Endothelial cell of umbilical vein (primary cell): Measurements from ENCODE around the gene HOXA11. TPM values are rescaled to one million over a fixed set of nuclear protein-coding genes. Genes with fewer than 3 reads are reported as not detected.

Experiments used
- BruUV-seq: library from RNA; stranded (reverse); fragments of 400-500 nt; replicated peaks from 2 replicates; lab custom pipeline; 2021; lab: Mats Ljungman, UMichigan
- CTCF ChIA-PET: fragments of 300-600, 350-600 bp; sonication (Branson Sonifier 250); formaldehyde crosslinking; loops from one replicate; lab custom pipeline; 2021; ENCODE audit warnings: antibody characterized with exemption, inconsistent platforms; lab: Charles Lee
- POLR2A ChIA-PET: fragments of 300-600, 350-600 bp; sonication (Branson Sonifier 250); formaldehyde crosslinking; loops from one replicate; lab custom pipeline; 2021; ENCODE audit warnings: antibody characterized with exemption, inconsistent platforms; lab: Charles Lee
- DNase-seq: peaks from one replicate; pipeline ENCODE4 v3.0.0-alpha.2; 2011; ENCODE audit warnings: low read depth, low spot score
- FAIRE-seq: peaks from 2 replicates; lab custom pipeline; 2011; peaks lifted over from hg19 to GRCh38; lab: Jason Lieb, UNC
- H2AFZ ChIP-seq: 2 replicates; pipeline ENCODE4 v1.6.0; 2012; ENCODE audit warnings: low read depth, low read length, control low read depth, inconsistent platforms
- H3K27ac ChIP-seq: 2 replicates; pipeline ENCODE4 v1.5.1; 2011; ENCODE audit warnings: low read depth, mild to moderate bottlenecking, control low read depth, low read length, moderate library complexity; ENCODE audit not compliant: insufficient read depth
- H3K27me3 ChIP-seq, 2 experiments: 2 replicates each; pipeline versions ENCODE4 v1.6.0 to v1.6.1; 2011; ENCODE audit warnings: low read length in 2 of 2, mixed read lengths in 1 of 2; ENCODE audit not compliant: control insufficient read depth in 2 of 2, insufficient read depth in 2 of 2
- H3K36me3 ChIP-seq, 2 experiments: 2 replicates in 1 of 2; 3 replicates in 1 of 2; pipeline ENCODE4 v1.5.1; 2011; ENCODE audit warnings: low read length in 2 of 2, mild to moderate bottlenecking in 1 of 2, moderate library complexity in 1 of 2; ENCODE audit not compliant: control insufficient read depth in 2 of 2, insufficient read depth in 2 of 2; ENCODE audit errors: extremely low read depth in 1 of 2
- H3K4me1 ChIP-seq: 3 replicates; pipeline ENCODE4 v1.5.1; 2011; ENCODE audit warnings: mild to moderate bottlenecking, low read length; ENCODE audit not compliant: control insufficient read depth, insufficient read depth; ENCODE audit errors: extremely low read depth
- H3K4me2 ChIP-seq: 2 replicates; pipeline ENCODE4 v1.6.1; 2011; ENCODE audit warnings: low read length, control low read depth, mixed read lengths; ENCODE audit not compliant: insufficient read depth
- H3K4me3 ChIP-seq, 3 experiments: fragments of 200-600 bp in 1 of 3; sonication (generic), shearing (Covaris generic) in 1 of 3; replicated peaks in 1 of 3; 2 replicates each; pipeline ENCODE4 v1.5.1; 2011 to 2016; ENCODE audit warnings: control low read depth in 3 of 3, low read length in 3 of 3, mild to moderate bottlenecking in 2 of 3, inconsistent platforms in 1 of 3, low read depth in 1 of 3, moderate library complexity in 1 of 3; ENCODE audit not compliant: insufficient read depth in 1 of 3
- H3K79me2 ChIP-seq: 2 replicates; pipeline ENCODE4 v1.6.0; 2012; ENCODE audit warnings: low read length, inconsistent platforms; ENCODE audit not compliant: control insufficient read depth, insufficient read depth
- H3K9ac ChIP-seq: replicated peaks from 2 replicates; pipeline ENCODE3; 2011; ENCODE audit warnings: low read length, control low read depth; ENCODE audit not compliant: insufficient read depth; ENCODE audit errors: extremely low read depth
- H3K9me1 ChIP-seq: replicated peaks from 3 replicates; pipeline ENCODE4 v1.6.0; 2011; ENCODE audit warnings: mild to moderate bottlenecking, low read length; ENCODE audit not compliant: control insufficient read depth, insufficient read depth; ENCODE audit errors: extremely low read depth
- H3K9me3 ChIP-seq: replicated peaks from 2 replicates; pipeline ENCODE4 v1.5.1; 2012; ENCODE audit warnings: low read length, inconsistent platforms; ENCODE audit not compliant: control insufficient read depth, insufficient read depth
- H4K20me1 ChIP-seq: replicated peaks from 2 replicates; pipeline ENCODE3; 2011; ENCODE audit warnings: mild to moderate bottlenecking, low read length; ENCODE audit not compliant: control insufficient read depth, insufficient read depth; ENCODE audit errors: extremely low read depth
- EZH2 ChIP-seq: IDR thresholded peaks from 2 replicates; pipeline ENCODE4 v1.6.1; 2012; ENCODE audit warnings: borderline replicate concordance, low read depth, mild to moderate bottlenecking, moderate library complexity, low read length, inconsistent platforms; ENCODE audit not compliant: severe bottlenecking
- FOS ChIP-seq: IDR thresholded peaks from 2 replicates; pipeline ENCODE4 v1.6.1; 2011; ENCODE audit warnings: mild to moderate bottlenecking, low read length, moderate library complexity, borderline replicate concordance; ENCODE audit not compliant: insufficient read depth
- GATA2 ChIP-seq: IDR thresholded peaks from 2 replicates; pipeline ENCODE4 v1.7.0; 2011; ENCODE audit warnings: low read depth, mild to moderate bottlenecking, moderate library complexity, mixed read lengths, low read length; ENCODE audit not compliant: insufficient read length, insufficient read depth
- JUN ChIP-seq: IDR thresholded peaks from 2 replicates; pipeline ENCODE4 v1.6.1; 2011; ENCODE audit warnings: borderline replicate concordance, low read depth; ENCODE audit not compliant: insufficient read length, insufficient read depth
- MYC ChIP-seq: IDR thresholded peaks from one replicate; pipeline ENCODE4 v1.6.1; 2011; ENCODE audit warnings: mild to moderate bottlenecking, low read depth, low read length
- POLR2A ChIP-seq: IDR thresholded peaks from 2 replicates; pipeline ENCODE4 v1.6.1; 2012; ENCODE audit warnings: low read depth, mild to moderate bottlenecking, control low read depth, low read length
- POLR2AphosphoS5 ChIP-seq: IDR thresholded peaks from 2 replicates; pipeline ENCODE4 v1.6.1; 2012; ENCODE audit warnings: low read depth, mild to moderate bottlenecking, control low read depth, low read length, moderate library complexity; ENCODE audit not compliant: insufficient read depth
- dilution Hi-C: fragments of 300-500 bp; cut with MboI; formaldehyde crosslinking; loops from one replicate; pipeline ENCODE4 v1.15.0; 2019; ENCODE audit warnings: low sequenced_read_pairs; ENCODE audit not compliant: extremely low pct_ligation_motif_present
- intact Hi-C: fragments of 100-400 bp; cut with micrococcal nuclease; formaldehyde crosslinking; loops from one replicate; pipeline ENCODE4 v1.10.0; 2022
- polyA plus RNA-seq, 4 experiments: library from polyadenylated mRNA; depleted of rRNA in 3 of 4; stranded (reverse) in 3 of 4; unstranded in 1 of 4; fragments of >200 nt; gene quantifications; 2 replicates each; pipeline versions ENCODE4 v1.2.1 to v1.2.3, GENCODE V29; 2011 to 2012; ENCODE audit warnings: missing spikeins in 1 of 4
- total RNA-seq: library from RNA; stranded (reverse); gene quantifications from 2 replicates; pipeline ENCODE4 v1.2.3, GENCODE V29; 2021
- TF ChIP-seq, protein P1 (sequence below): IDR thresholded peaks from 2 replicates; pipeline ENCODE4 v1.6.1; 2011; ENCODE audit not compliant: insufficient read depth, insufficient read length
- TF ChIP-seq, protein P2 (sequence below), 2 donors: IDR thresholded peaks; 1 replicate in 1 of 2; 2 replicates in 1 of 2; pipeline ENCODE4 v1.5.1; 2011; ENCODE audit warnings: low read length in 2 of 2, mild to moderate bottlenecking in 2 of 2, moderate library complexity in 2 of 2, control low read depth in 1 of 2, inconsistent platforms in 1 of 2, low read depth in 1 of 2; ENCODE audit not compliant: insufficient read depth in 1 of 2; ENCODE audit errors: extremely low read depth in 1 of 2

HOXA11 gene
- total and polyA plus RNA-seq, 2 donors (not counting 3 experiments of a cell fraction or from before 2014, with no cell fraction given) = 10.4 to 16.7 TPM

DNA sequence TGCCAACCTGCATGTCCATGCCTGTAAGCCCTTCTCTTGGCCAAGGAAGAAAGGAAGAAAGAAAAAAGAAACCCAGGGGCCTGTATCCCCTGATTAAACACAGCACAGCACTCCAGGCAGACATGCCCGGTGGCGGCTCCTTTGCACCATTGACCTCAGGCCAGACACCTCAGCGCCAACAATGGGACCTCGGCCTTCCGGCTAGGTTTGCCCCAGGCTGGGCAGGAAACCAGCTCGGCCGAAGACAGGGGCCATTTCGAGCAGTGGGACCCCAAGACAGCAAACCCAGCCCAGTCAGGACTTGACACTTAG lies 13.8 kb downstream of the HOXA11 start:
- Histone ChIP-seq H4K20me1 (no peaks in the 10 kb centered on the region), H3K9me1 (no peaks in the 10 kb centered on the region), H3K9ac (peak overlapping the region; percentile 91), H3K4me3 (peak overlapping the region; percentile 44 to 88 (median 59)), H2AFZ (no peak overlapping the region), H3K79me2 (peaks cover 100% of the 10 kb centered on the region), H3K4me2 (peak overlapping the region; percentile 98), H3K27me3 (no peaks in the 10 kb centered on the region), H3K4me1 (peaks cover 57% of the 10 kb centered on the region), H3K9me3 (no peaks in the 10 kb centered on the region), H3K36me3 (no peaks in the 10 kb centered on the region), H3K27ac (peak overlapping the region; percentile 96)
- ChIA-PET CTCF (interaction anchor here (0.7 to 7.4 kb wide), 7 partner anchors 7 to 50 kb away, joined by 3 to 86 read pairs (median 14); partner anchors contain the start of genes HOXA11 and HOXA3), POLR2A (interaction anchor here (0.7 kb wide), 1 partner anchor 71 kb away, joined by 4 read pairs; no protein-coding TSS in a partner anchor)
- FAIRE-seq (peak; percentile 67), DNase-seq (peak; percentile 80)
- intact Hi-C loops = loop anchor here (1.0 kb wide), 2 partner anchors 8 to 13 kb away; no protein-coding TSS in a partner anchor
- BruUV-seq = TSS peak; percentile 19
- dilution Hi-C loops = loop anchor here (25.0 kb wide), 1 partner anchor 984 kb away; no protein-coding TSS in a partner anchor
- TF ChIP-seq FOS (no peak), POLR2A (no peak), POLR2AphosphoS5 (peak; percentile 58), JUN (no peak), GATA2 (peak; percentile 16), MYC (no peak), EZH2 (no peak)
- TF ChIP-seq, protein P1, sequence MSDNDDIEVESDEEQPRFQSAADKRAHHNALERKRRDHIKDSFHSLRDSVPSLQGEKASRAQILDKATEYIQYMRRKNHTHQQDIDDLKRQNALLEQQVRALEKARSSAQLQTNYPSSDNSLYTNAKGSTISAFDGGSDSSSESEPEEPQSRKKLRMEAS = no peak
- TF ChIP-seq, protein P2, sequence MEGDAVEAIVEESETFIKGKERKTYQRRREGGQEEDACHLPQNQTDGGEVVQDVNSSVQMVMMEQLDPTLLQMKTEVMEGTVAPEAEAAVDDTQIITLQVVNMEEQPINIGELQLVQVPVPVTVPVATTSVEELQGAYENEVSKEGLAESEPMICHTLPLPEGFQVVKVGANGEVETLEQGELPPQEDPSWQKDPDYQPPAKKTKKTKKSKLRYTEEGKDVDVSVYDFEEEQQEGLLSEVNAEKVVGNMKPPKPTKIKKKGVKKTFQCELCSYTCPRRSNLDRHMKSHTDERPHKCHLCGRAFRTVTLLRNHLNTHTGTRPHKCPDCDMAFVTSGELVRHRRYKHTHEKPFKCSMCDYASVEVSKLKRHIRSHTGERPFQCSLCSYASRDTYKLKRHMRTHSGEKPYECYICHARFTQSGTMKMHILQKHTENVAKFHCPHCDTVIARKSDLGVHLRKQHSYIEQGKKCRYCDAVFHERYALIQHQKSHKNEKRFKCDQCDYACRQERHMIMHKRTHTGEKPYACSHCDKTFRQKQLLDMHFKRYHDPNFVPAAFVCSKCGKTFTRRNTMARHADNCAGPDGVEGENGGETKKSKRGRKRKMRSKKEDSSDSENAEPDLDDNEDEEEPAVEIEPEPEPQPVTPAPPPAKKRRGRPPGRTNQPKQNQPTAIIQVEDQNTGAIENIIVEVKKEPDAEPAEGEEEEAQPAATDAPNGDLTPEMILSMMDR (IDR thresholded peaks at IDR 0.05; ENCODE audit: extremely low read depth in 1 of 2, insufficient read depth in 1 of 2, low read depth in 1 of 2, low read length in 2 of 2) = no peak
